Kidney epithelial cell (primary cell): Measurements from ENCODE around the gene SETBP1. TPM values are rescaled to one million over a fixed set of nuclear protein-coding genes. Genes with fewer than 3 reads are reported as not detected.

Experiments used
- DNase-seq: peaks from one replicate; pipeline ENCODE4 v3.0.0-alpha.2; 2010; ENCODE audit warnings: low read depth
- H3K27me3 ChIP-seq: 2 replicates; pipeline ENCODE4 v1.6.0; 2011; ENCODE audit warnings: low read length; ENCODE audit not compliant: control insufficient read depth, insufficient read depth
- H3K36me3 ChIP-seq: 2 replicates; pipeline ENCODE4 v1.5.1; 2011; ENCODE audit warnings: low read length; ENCODE audit not compliant: control insufficient read depth, insufficient read depth
- H3K4me3 ChIP-seq: 2 replicates; pipeline ENCODE4 v1.5.1; 2011; ENCODE audit warnings: low read depth, mild to moderate bottlenecking, control low read depth, low read length
- CTCF ChIP-seq: IDR thresholded peaks from 2 replicates; pipeline ENCODE4 v1.5.1; 2011; ENCODE audit warnings: mild to moderate bottlenecking, moderate library complexity, low read length, control low read depth, inconsistent platforms; ENCODE audit not compliant: insufficient read depth, poor library complexity, severe bottlenecking
- total RNA-seq: library from RNA; depleted of rRNA; stranded (reverse); fragments of >200 nt; gene quantifications from 2 replicates; pipeline ENCODE4 v1.2.3, GENCODE V29; 2015

The SETBP1 gene
- total RNA-seq, 1 donor from 2014 or later, result 2.9 TPM

GRCh38 chr18:44773640-44774155, 93.0 kb downstream of the SETBP1 start:
- no peak for TF ChIP-seq CTCF
- H3K27me3 ChIP-seq, result no peaks in the 10 kb centered on the region
- H3K4me3 ChIP-seq, result no peak overlapping the region
- no peaks in the 10 kb centered on the region for H3K36me3 ChIP-seq
- no peak for DNase-seq

- no peak for DNase-seq
- TF ChIP-seq CTCF, result no peak
- Histone ChIP-seq H3K27me3 (no peaks in the 10 kb centered on the region), H3K4me3 (no peak overlapping the region), H3K36me3 (no peaks in the 10 kb centered on the region)
Observed at GRCh38 chr18:44774191-44774590, 93.5 kb downstream of the SETBP1 start.

GRCh38 chr18:44777457-44778192, 96.9 kb downstream of the SETBP1 start:
- no peak for TF ChIP-seq CTCF
- Histone ChIP-seq H3K4me3 (no peak overlapping the region), H3K27me3 (no peaks in the 10 kb centered on the region), H3K36me3 (no peaks in the 10 kb centered on the region)
- DNase-seq, result no peak

GRCh38 chr18:44778788-44779187, 98.1 kb downstream of the SETBP1 start:
- DNase-seq, result no peak
- H3K4me3 ChIP-seq, result no peak overlapping the region
- no peaks in the 10 kb centered on the region for H3K27me3 ChIP-seq
- no peak for TF ChIP-seq CTCF
- H3K36me3 ChIP-seq, result no peaks in the 10 kb centered on the region

- no peak for TF ChIP-seq CTCF
Observed at GRCh38 chr18:44779753-44780292, 99.1 kb downstream of the SETBP1 start.

More at GRCh38 chr18:44779753-44780292, 99.1 kb downstream of the SETBP1 start:
- no peak overlapping the region for H3K4me3 ChIP-seq
- no peak for DNase-seq
- no peaks in the 10 kb centered on the region for H3K27me3 ChIP-seq
- H3K36me3 ChIP-seq, result no peaks in the 10 kb centered on the region
